ENCODE results near the gene STOML1.

DNA sequence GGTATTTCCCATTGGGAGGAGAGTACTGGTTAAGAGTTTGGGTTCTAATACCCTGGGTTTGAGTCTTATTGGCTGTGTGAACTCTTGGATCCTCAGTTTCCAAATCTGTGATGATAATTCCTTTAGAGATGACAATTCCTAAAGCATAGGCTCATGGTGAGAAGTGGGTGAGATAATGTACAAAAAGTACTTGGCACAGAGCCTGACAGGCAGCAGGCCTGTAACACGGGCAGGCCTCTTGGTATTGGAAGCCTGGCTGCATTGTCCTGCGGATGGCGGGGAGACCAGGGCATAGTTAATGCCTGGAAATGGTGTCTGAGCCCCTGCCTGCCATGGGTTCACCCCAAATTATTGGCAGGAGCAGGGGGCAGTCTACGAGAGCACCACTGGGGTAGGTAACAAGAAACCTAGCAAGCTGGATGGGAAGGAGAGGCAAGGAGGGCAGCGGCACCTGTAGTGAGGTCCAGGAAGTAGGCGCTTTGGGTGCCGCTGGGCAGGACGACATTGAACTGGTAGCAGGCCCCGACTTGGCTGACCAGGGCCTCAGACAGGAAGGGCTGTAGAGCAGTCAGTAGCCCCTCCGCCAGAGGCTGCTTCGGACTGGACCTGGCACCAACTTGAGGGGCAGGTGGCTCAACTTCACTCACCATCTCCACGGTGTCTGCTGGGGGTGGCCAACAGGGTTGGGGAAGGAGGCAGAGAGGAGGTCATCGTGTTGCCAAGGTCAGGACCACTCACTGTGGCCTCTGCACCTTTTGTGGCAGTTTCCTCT, 7.7 kb downstream of the STOML1 start:
- TF ChIP-seq EZH2phosphoT487 (IDR thresholded peaks at IDR 0.05; ENCODE audit: borderline replicate concordance, low read length) (no peak), CTCF (conservative IDR thresholded peaks at IDR 0.05; ENCODE audit: low read depth, low read length) (no peak), EZH2 (IDR thresholded peaks at IDR 0.05; ENCODE audit: low read length, unreplicated experiment) (no peak)

Data from PC-3 (cell line).